Measurements from ENCODE around the gene SLC5A10. TPM values are rescaled to one million over a fixed set of nuclear protein-coding genes. Genes with fewer than 3 reads are reported as not detected.

Gene SLC5A10
- total RNA-seq, 6 donors from 2014 or later = not detected

- H3K27ac ChIP-seq = no peak overlapping the region
- H3K36me3 ChIP-seq = no peaks in the 10 kb centered on the region
- H3K9me3 ChIP-seq = no peaks in the 10 kb centered on the region
- H3K4me1 ChIP-seq = peaks cover 0 to 7% (median 1%) of the 10 kb centered on the region in 4 donors
- no peak for DNase-seq
- no peak overlapping the region for H3K4me3 ChIP-seq
- 84 to 85% methylated on average over 11 to 16 of the region's 16 CpGs for whole genome bisulfite sequencing, 2 donors
- ATAC-seq (ENCODE audit: low FRiP score in 2 of 2) = no peak
- TF ChIP-seq EP300 (IDR thresholded peaks at IDR 0.05) = no peak
- TF ChIP-seq POLR2A (IDR thresholded peaks at IDR 0.05) = no peak
- no peak for TF ChIP-seq CTCF (IDR thresholded peaks at IDR 0.05)
- TF ChIP-seq POLR2AphosphoS5 (IDR thresholded peaks at IDR 0.05) = no peak
- no peaks in the 10 kb centered on the region for H3K27me3 ChIP-seq
Observed at GRCh38 chr17:18961634-18962493, 9.9 kb downstream of the SLC5A10 start.

GRCh38 chr17:18962494-18962815 lies 10.5 kb downstream of the SLC5A10 start:
- DNase-seq (no peak), ATAC-seq (ENCODE audit: low FRiP score in 2 of 2) (no peak)
- Histone ChIP-seq H3K27ac (no peak overlapping the region), H3K4me3 (no peak overlapping the region), H3K4me1 (peaks cover 0 to 7% (median 1%) of the 10 kb centered on the region in 4 donors), H3K36me3 (no peaks in the 10 kb centered on the region), H3K27me3 (no peaks in the 10 kb centered on the region), H3K9me3 (no peaks in the 10 kb centered on the region)
- TF ChIP-seq EP300 (IDR thresholded peaks at IDR 0.05) = no peak
- TF ChIP-seq POLR2AphosphoS5 (IDR thresholded peaks at IDR 0.05) = no peak
- TF ChIP-seq POLR2A (IDR thresholded peaks at IDR 0.05) = no peak
- TF ChIP-seq CTCF (IDR thresholded peaks at IDR 0.05) = no peak
- WGBS, 2 donors = 82 to 84% methylated on average over 6 of the region's 6 CpGs

GRCh38 chr17:18963126-18964017 lies 11.4 kb downstream of the SLC5A10 start:
- Histone ChIP-seq H3K9me3 (no peaks in the 10 kb centered on the region), H3K4me3 (no peak overlapping the region), H3K4me1 (peaks cover 3 to 15% (median 6%) of the 10 kb centered on the region in 4 donors), H3K27ac (no peak overlapping the region), H3K36me3 (no peaks in the 10 kb centered on the region), H3K27me3 (no peaks in the 10 kb centered on the region)
- TF ChIP-seq POLR2A (IDR thresholded peaks at IDR 0.05) (no peak), POLR2AphosphoS5 (IDR thresholded peaks at IDR 0.05) (no peak), EP300 (IDR thresholded peaks at IDR 0.05) (no peak), CTCF (IDR thresholded peaks at IDR 0.05) (no peak)
- DNase-seq (no peak), ATAC-seq (ENCODE audit: low FRiP score in 2 of 2) (no peak)
- WGBS, 2 donors = 87 to 94% methylated on average over 9 to 22 of the region's 23 CpGs

GRCh38 chr17:18964018-18964351 lies 12.0 kb downstream of the SLC5A10 start:
- Histone ChIP-seq H3K9me3 (no peaks in the 10 kb centered on the region), H3K4me3 (no peak overlapping the region), H3K27ac (no peak overlapping the region), H3K27me3 (no peaks in the 10 kb centered on the region), H3K36me3 (no peaks in the 10 kb centered on the region), H3K4me1 (peaks cover 3 to 21% (median 12%) of the 10 kb centered on the region in 4 donors)
- no peak for TF ChIP-seq EP300 (IDR thresholded peaks at IDR 0.05)
- TF ChIP-seq POLR2AphosphoS5 (IDR thresholded peaks at IDR 0.05) = no peak
- no peak for TF ChIP-seq POLR2A (IDR thresholded peaks at IDR 0.05)
- no peak for TF ChIP-seq CTCF (IDR thresholded peaks at IDR 0.05)
- ATAC-seq (ENCODE audit: low FRiP score in 2 of 2) = no peak
- no peak for DNase-seq
- WGBS, 2 donors = 88 to 89% methylated on average over 9 of the region's 9 CpGs
